Raji (cell line): ENCODE data around the gene TCFL5.

ENCODE experiments used
- POLR2A ChIP-seq: IDR thresholded peaks from 2 replicates; pipeline ENCODE4 v1.6.1; 2011; ENCODE audit warnings: low read depth, low read length, control low read depth; ENCODE audit not compliant: insufficient read depth

TCFL5 gene

DNA sequence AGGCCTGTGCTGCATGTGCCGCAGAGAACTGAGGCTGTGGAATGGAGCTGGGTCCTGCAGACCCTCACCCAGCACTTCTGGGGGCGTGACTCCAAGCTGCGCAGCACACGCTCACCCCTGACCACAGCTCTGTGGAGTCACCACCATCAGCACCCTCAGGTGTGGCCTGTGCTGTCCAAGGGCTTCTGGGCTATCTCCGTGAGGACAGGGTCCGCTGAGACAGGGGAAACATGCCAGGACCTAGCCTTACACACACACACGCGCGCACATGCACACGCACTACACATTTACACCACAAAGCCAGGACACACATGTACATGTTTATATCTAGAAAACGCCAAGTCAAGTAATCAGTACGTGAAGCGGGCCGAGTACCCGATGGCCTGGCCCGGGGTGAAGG is 26.8 kb upstream of the TCFL5 start:
- TF ChIP-seq POLR2A, result no peak

GRCh38 chr20:62887860-62888239 is 26.2 kb upstream of the TCFL5 start:
- TF ChIP-seq POLR2A, result no peak

DNA sequence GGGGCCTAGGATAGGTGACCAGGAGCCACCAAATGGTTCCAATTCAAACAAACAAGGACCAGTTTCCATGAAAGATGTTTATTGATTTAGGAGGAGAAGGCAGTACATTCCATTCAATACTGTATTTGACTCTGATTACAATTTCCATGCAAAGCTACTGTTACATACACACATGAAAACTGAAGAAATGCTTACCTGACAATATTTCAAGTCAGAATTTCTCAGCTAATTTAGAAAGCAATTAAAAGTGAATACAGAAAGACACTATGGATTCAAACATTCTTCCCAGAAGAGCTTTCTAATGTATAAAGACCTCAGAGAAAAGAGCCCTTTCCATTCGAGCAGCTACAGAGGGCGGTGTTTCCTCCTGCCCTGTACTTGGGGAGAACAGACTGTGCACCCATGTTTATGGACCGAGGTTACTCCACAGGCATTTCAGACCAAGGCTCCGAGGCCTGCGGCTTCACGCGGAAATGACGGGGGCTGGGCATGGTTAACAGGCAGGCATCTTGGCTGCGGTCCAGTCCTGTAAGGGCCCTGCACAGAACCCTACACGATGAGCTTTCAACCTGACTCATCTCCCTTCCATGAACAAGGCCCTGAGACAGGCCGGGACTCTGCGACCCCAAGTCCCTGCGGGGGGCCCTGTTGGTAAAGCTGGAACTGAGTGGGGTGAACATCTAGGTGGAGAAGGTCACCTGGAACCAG is 25.7 kb upstream of the TCFL5 start:
- TF ChIP-seq POLR2A, result no peak

GRCh38 chr20:62886709-62887058 is 25.1 kb upstream of the TCFL5 start:
- no peak for TF ChIP-seq POLR2A

DNA sequence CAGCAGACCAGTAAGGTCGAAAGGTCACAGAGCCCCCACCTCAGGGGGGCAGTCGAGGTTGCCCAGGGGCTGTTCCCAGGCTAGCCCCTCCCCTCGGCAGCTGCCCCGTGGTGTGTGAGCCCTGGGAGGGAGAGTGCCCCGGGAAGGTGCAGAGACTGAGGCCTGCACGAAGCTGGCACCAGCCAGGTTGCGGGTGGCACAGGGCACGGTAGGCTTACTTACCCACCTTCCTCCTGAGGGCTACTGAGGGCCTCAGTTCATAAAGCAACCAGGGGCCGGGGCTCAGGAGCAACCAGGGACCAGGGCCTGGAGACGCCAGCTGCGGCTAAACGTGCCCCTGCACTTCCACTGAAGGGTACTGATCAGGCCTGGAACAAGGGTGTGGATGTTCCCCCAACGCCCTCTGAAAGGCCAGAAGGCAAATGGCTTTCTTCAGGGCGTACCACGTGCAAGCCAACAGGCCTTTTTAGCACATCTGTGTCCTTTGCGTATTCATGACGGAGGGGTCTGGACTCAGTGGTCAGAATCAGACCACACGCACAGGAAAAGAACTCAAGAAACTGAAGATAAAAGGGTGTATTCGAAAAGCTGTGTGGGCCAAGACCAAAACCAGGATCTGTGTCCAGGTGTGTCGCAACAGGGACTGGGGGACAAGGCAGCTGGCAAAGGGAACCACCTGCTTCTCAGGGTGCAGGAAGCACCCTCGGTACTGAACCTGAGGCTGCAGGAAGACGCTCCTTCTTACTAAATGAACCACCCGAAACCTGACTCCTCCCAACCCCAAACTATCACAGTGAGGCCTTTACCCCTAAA is 24.5 kb upstream of the TCFL5 start:
- TF ChIP-seq POLR2A, result no peak

DNA sequence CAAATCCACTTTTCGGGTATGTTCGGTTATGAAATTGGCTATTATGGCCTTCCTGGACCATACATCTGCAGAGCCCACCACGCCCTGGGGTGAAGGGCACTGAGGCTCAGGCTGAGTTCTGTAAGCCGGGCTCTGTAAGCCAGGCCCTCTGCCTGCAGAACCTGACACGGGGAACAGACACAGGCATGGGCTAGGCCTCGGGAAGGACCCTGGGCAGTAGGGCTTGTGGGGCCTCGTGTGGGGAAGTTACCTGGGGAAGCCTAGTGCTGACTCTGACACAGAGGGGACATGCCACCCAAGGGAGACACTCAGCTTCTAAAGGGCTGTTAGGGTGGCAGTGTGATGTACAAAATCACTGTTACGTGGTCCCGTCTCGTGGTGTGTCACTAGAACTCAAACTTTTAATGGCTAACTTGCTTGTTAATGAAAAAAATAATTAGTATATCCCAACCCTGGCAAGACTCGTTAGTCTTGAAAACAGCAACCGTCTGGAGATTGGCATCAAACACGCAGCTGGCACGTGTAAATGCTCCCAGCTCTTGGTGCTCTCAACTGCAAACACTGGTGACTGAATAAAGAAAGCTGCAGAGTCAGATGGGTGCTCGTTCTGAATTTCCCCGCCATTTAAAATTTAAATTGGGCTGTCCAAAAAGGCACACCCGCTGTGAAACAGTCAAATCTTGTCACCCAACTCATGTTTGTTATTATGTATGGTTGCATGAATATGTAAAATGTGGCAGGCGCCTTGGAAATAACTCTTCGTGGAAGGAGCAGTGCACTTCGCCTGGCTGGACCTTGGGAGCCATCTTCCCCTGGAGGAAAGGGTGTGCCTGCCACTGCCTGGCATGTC is 23.6 kb upstream of the TCFL5 start:
- no peak for TF ChIP-seq POLR2A

- no peak for TF ChIP-seq POLR2A
Observed at GRCh38 chr20:62884556-62884955, 22.9 kb upstream of the TCFL5 start.

- TF ChIP-seq POLR2A, result no peak
Observed at GRCh38 chr20:62882426-62882825, 20.8 kb upstream of the TCFL5 start.

DNA sequence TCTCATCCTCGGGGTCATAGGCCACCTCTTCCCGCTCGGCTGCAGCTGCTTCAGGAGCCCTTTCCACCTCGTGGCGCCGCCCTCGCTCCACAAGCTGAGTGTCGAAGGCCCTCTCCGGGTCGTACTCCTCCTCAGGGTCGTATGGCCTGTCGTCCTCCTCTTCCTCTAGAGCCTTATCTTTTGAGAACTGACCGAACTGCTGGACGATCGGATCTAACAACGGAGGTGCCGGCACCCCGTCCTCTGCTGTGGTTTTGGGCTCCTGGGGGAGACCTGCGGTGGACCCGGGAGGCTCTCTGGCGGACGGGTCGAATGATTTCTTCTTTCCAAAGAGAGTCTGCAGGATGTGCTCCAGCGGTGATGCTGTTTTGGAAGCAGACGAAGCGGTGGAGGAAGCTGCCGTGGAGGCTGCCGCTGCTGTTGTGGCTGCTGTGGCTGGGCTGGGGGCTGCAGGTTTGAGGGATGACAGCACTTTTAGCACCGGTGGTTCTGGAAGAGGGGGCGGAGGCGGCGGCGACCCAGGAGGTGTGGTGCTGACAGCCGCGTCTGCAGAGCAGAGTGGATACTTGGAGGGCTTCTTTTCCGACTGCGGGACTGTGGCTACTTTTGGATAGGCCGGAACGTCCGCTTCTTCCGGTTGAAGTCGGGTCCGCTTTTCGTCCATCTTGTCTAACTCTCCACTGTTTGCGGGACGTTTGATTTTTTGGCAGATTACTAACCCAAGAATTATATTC is 20.2 kb upstream of the TCFL5 start:
- TF ChIP-seq POLR2A, result no peak

GRCh38 chr20:62880935-62881661 is 19.5 kb upstream of the TCFL5 start:
- TF ChIP-seq POLR2A, result no peak

DNA sequence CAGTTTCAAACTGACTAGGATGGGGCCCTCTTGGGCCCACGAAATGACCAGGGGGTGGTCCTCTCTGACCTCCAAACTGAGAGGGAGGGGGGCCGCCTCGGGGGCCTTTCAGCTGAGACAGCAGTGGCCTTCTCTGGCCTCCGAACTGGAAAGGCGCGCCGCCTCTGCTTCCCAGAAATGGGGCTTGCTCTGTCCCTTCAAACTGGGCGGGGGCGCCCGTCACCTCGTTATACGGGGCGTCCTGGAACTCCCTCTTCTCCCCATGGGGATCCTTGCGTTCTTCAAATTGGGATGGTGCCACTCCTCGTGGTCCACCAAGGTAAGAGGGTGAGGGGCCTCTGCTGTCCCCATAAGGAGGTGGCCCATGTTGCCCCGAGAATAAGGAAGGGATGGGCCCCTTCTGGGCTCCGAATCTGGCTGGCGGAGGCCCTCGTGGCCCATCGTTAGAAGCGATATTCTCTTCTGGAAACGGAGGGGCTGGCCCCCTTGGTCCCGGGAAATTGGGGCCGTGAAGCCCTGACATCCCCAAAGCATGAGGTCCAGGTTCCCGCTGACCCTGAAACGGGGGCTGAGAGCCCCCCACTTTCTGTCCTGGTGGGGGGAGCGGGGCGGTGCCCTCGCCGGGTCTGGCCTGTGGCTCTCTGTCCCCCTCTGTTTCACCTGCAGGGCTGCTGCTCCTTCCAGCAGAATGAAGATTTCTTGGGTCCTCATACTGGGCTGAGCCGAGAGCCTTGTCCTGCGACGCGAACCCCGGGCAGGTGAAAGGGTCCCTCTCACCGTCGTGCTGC is 18.7 kb upstream of the TCFL5 start:
- no peak for TF ChIP-seq POLR2A

- no peak for TF ChIP-seq POLR2A
Observed at GRCh38 chr20:62879275-62880146, 17.9 kb upstream of the TCFL5 start.

- no peak for TF ChIP-seq POLR2A
Observed at GRCh38 chr20:62878244-62879038, 16.8 kb upstream of the TCFL5 start.
